Hepatocyte (in vitro differentiated cells): ENCODE measurements around the gene FHOD3.

ENCODE experiments used
- EZH2 ChIP-seq: fragments of 200-600 bp; sonication (generic); IDR thresholded peaks from 2 replicates; pipeline ENCODE4 v1.6.1; 2016; ENCODE audit warnings: antibody characterized with exemption, mild to moderate bottlenecking, borderline replicate concordance
- EZH2phosphoT487 ChIP-seq: fragments of 200-600 bp; sonication (generic); IDR thresholded peaks from one replicate; pipeline ENCODE4 v1.6.1; 2018; ENCODE audit warnings: antibody characterized with exemption, mild to moderate bottlenecking, low read depth, moderate library complexity; ENCODE audit not compliant: unreplicated experiment, severe bottlenecking
- TF ChIP-seq, protein P1 (sequence below): fragments of 200-600 bp; sonication (generic); IDR thresholded peaks from 2 replicates; pipeline ENCODE4 v1.5.1; 2016; ENCODE audit warnings: antibody characterized with exemption, mild to moderate bottlenecking; ENCODE audit not compliant: poor library complexity

DNA sequence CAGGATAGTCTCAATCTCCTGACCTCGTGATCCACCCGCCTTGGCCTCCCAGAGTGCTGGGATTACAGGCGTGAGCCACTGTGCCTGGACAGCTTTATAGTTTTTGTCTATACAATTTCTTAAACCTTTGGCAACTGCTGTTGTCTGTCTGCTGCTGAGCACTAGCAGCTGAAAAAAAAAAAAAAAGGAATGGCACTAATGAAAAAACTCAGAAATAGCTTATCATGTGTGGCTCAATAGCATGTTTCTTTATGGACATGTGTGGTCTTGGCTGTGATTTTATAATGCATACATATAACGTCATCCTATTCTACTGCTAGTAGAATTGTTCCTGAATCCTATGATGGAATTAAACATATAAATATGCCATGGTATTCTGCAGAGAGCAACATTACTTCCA is 300.1 kb downstream of the FHOD3 start:
- TF ChIP-seq, protein P1, sequence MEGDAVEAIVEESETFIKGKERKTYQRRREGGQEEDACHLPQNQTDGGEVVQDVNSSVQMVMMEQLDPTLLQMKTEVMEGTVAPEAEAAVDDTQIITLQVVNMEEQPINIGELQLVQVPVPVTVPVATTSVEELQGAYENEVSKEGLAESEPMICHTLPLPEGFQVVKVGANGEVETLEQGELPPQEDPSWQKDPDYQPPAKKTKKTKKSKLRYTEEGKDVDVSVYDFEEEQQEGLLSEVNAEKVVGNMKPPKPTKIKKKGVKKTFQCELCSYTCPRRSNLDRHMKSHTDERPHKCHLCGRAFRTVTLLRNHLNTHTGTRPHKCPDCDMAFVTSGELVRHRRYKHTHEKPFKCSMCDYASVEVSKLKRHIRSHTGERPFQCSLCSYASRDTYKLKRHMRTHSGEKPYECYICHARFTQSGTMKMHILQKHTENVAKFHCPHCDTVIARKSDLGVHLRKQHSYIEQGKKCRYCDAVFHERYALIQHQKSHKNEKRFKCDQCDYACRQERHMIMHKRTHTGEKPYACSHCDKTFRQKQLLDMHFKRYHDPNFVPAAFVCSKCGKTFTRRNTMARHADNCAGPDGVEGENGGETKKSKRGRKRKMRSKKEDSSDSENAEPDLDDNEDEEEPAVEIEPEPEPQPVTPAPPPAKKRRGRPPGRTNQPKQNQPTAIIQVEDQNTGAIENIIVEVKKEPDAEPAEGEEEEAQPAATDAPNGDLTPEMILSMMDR = no peak
- TF ChIP-seq EZH2 = no peak
- no peak for TF ChIP-seq EZH2phosphoT487
